Measurements from ENCODE around the gene FAIM2.
A peak's percentile ranks its signal among the peaks of the same experiment; 100 is the strongest.

FAIM2 gene

DNA sequence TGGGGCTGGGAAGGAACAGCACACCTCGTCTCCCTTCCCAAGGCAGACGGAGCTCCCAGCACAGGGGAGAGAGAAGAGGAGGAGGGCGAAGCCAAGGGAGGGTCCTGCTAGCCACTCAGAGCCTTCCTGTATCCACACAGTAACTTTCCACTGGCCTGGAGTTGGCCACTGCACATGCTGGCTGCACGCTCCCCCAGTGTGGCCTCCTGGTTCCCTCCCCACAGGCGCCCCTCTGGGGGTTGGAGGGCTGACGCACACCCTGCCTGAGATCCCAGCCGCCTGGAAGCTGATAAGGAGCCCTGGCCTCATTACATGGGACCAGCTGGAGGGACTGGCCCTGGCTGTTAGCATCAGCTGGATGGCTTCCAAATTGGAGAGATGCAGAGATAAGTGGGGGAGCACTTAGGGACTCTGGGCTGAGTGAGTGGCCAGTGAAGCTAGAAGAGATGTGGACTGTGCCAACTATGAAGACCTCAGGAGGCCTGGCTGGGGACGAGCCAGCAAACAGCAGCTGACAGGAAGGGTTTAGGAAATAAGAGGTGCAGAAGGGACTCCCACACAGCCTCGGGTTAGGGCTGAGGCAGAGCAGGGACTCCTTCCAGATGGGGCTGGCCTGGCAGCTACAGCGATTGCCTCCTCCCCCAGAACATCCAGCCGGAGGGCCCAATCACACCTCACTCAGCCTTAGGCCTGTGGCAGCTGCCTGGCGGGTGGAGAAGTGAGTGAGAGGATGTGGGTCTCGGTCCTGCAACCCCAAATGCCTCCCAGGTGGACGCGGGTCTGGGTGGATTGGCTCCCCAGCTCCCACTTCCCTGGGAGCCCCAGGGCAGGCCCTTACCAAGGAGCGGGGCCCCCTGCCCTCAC is 34.5 kb downstream of the FAIM2 start (continued):
- TF ChIP-seq ZNF184 (tag by site-specific recombination; IDR thresholded peaks at IDR 0.05) (no peak; the same call in 1 of the 2 replicates), ZNF747 (tag by site-specific recombination; IDR thresholded peaks at IDR 0.05) (no peak), ZSCAN16 (tag by site-specific recombination; IDR thresholded peaks at IDR 0.05) (no peak), ZNF133 (tag by site-specific recombination; IDR thresholded peaks at IDR 0.05) (no peak), KLF7 (tag by site-specific recombination; IDR thresholded peaks at IDR 0.05; ENCODE audit: borderline replicate concordance) (no peak), ZNF585B (tag by site-specific recombination; IDR thresholded peaks at IDR 0.05) (no peak), ZFP69B (tag by site-specific recombination; IDR thresholded peaks at IDR 0.05) (peak; percentile 73; the same call in 1 of the 2 replicates), ZNF211 (tag by site-specific recombination; IDR thresholded peaks at IDR 0.05; ENCODE audit: low read depth) (no peak), ZNF23 (tag by site-specific recombination; IDR thresholded peaks at IDR 0.05; ENCODE audit: borderline replicate concordance) (no peak), ZNF10 (tag by site-specific recombination; IDR thresholded peaks at IDR 0.05) (no peak), ZNF16 (tag by site-specific recombination; IDR thresholded peaks at IDR 0.05; ENCODE audit: low read depth) (no peak), ZFP41 (tag by site-specific recombination; IDR thresholded peaks at IDR 0.05; ENCODE audit: borderline replicate concordance) (no peak), ZNF544 (tag by site-specific recombination; IDR thresholded peaks at IDR 0.05) (no peak), SCRT1 (tag by site-specific recombination; IDR thresholded peaks at IDR 0.05; ENCODE audit: borderline replicate concordance) (no peak), SETDB1 (IDR thresholded peaks at IDR 0.05; ENCODE audit: insufficient read length, low read length) (no peak)
- TF ChIP-seq, protein P1, sequence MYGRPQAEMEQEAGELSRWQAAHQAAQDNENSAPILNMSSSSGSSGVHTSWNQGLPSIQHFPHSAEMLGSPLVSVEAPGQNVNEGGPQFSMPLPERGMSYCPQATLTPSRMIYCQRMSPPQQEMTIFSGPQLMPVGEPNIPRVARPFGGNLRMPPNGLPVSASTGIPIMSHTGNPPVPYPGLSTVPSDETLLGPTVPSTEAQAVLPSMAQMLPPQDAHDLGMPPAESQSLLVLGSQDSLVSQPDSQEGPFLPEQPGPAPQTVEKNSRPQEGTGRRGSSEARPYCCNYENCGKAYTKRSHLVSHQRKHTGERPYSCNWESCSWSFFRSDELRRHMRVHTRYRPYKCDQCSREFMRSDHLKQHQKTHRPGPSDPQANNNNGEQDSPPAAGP (tag by site-specific recombination; IDR thresholded peaks at IDR 0.05), result peak; percentile 93
- TF ChIP-seq, protein P2, sequence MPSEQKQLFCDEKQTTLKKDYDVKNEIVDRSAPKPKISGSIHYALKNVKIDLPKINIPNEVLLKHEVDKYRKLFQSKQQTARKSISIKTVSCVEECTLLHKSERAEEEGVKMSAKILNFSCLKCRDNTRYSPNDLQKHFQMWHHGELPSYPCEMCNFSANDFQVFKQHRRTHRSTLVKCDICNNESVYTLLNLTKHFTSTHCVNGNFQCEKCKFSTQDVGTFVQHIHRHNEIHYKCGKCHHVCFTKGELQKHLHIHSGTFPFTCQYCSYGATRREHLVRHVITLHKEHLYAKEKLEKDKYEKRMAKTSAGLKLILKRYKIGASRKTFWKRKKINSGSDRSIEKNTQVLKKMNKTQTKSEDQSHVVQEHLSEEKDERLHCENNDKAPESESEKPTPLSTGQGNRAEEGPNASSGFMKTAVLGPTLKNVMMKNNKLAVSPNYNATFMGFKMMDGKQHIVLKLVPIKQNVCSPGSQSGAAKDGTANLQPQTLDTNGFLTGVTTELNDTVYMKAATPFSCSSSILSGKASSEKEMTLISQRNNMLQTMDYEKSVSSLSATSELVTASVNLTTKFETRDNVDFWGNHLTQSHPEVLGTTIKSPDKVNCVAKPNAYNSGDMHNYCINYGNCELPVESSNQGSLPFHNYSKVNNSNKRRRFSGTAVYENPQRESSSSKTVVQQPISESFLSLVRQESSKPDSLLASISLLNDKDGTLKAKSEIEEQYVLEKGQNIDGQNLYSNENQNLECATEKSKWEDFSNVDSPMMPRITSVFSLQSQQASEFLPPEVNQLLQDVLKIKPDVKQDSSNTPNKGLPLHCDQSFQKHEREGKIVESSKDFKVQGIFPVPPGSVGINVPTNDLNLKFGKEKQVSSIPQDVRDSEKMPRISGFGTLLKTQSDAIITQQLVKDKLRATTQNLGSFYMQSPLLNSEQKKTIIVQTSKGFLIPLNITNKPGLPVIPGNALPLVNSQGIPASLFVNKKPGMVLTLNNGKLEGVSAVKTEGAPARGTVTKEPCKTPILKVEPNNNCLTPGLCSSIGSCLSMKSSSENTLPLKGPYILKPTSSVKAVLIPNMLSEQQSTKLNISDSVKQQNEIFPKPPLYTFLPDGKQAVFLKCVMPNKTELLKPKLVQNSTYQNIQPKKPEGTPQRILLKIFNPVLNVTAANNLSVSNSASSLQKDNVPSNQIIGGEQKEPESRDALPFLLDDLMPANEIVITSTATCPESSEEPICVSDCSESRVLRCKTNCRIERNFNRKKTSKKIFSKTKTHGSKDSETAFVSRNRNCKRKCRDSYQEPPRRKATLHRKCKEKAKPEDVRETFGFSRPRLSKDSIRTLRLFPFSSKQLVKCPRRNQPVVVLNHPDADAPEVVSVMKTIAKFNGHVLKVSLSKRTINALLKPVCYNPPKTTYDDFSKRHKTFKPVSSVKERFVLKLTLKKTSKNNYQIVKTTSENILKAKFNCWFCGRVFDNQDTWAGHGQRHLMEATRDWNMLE (tag by site-specific recombination; conservative IDR thresholded peaks at IDR 0.05; ENCODE audit: low read depth), result 0 out of 2 replicates have a peak, but pooled peaks have one; percentile 31
- TF ChIP-seq, protein P3, sequence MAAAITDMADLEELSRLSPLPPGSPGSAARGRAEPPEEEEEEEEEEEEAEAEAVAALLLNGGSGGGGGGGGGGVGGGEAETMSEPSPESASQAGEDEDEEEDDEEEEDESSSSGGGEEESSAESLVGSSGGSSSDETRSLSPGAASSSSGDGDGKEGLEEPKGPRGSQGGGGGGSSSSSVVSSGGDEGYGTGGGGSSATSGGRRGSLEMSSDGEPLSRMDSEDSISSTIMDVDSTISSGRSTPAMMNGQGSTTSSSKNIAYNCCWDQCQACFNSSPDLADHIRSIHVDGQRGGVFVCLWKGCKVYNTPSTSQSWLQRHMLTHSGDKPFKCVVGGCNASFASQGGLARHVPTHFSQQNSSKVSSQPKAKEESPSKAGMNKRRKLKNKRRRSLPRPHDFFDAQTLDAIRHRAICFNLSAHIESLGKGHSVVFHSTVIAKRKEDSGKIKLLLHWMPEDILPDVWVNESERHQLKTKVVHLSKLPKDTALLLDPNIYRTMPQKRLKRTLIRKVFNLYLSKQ (tag by site-specific recombination; IDR thresholded peaks at IDR 0.05; ENCODE audit: borderline replicate concordance), result no peak
- TF ChIP-seq, protein P4, sequence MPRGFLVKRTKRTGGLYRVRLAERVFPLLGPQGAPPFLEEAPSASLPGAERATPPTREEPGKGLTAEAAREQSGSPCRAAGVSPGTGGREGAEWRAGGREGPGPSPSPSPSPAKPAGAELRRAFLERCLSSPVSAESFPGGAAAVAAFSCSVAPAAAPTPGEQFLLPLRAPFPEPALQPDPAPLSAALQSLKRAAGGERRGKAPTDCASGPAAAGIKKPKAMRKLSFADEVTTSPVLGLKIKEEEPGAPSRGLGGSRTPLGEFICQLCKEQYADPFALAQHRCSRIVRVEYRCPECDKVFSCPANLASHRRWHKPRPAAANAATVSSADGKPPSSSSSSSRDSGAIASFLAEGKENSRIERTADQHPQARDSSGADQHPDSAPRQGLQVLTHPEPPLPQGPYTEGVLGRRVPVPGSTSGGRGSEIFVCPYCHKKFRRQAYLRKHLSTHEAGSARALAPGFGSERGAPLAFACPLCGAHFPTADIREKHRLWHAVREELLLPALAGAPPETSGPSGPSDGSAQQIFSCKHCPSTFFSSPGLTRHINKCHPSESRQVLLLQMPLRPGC (tag by site-specific recombination; IDR thresholded peaks at IDR 0.05), result peak; percentile 51; the same call in 1 of the 2 replicates
- TF ChIP-seq, protein P5, sequence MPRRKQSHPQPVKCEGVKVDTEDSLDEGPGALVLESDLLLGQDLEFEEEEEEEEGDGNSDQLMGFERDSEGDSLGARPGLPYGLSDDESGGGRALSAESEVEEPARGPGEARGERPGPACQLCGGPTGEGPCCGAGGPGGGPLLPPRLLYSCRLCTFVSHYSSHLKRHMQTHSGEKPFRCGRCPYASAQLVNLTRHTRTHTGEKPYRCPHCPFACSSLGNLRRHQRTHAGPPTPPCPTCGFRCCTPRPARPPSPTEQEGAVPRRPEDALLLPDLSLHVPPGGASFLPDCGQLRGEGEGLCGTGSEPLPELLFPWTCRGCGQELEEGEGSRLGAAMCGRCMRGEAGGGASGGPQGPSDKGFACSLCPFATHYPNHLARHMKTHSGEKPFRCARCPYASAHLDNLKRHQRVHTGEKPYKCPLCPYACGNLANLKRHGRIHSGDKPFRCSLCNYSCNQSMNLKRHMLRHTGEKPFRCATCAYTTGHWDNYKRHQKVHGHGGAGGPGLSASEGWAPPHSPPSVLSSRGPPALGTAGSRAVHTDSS (tag by site-specific recombination; IDR thresholded peaks at IDR 0.05), result no peak
- TF ChIP-seq, protein P6, sequence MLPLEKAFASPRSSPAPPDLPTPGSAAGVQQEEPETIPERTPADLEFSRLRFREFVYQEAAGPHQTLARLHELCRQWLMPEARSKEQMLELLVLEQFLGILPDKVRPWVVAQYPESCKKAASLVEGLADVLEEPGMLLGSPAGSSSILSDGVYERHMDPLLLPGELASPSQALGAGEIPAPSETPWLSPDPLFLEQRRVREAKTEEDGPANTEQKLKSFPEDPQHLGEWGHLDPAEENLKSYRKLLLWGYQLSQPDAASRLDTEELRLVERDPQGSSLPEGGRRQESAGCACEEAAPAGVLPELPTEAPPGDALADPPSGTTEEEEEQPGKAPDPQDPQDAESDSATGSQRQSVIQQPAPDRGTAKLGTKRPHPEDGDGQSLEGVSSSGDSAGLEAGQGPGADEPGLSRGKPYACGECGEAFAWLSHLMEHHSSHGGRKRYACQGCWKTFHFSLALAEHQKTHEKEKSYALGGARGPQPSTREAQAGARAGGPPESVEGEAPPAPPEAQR (tag by site-specific recombination; IDR thresholded peaks at IDR 0.05), result no peak
- TF ChIP-seq, protein P7, sequence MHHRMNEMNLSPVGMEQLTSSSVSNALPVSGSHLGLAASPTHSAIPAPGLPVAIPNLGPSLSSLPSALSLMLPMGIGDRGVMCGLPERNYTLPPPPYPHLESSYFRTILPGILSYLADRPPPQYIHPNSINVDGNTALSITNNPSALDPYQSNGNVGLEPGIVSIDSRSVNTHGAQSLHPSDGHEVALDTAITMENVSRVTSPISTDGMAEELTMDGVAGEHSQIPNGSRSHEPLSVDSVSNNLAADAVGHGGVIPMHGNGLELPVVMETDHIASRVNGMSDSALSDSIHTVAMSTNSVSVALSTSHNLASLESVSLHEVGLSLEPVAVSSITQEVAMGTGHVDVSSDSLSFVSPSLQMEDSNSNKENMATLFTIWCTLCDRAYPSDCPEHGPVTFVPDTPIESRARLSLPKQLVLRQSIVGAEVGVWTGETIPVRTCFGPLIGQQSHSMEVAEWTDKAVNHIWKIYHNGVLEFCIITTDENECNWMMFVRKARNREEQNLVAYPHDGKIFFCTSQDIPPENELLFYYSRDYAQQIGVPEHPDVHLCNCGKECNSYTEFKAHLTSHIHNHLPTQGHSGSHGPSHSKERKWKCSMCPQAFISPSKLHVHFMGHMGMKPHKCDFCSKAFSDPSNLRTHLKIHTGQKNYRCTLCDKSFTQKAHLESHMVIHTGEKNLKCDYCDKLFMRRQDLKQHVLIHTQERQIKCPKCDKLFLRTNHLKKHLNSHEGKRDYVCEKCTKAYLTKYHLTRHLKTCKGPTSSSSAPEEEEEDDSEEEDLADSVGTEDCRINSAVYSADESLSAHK (tag by site-specific recombination; IDR thresholded peaks at IDR 0.05), result peak; percentile 71; the same call in 1 of the 2 replicates

All from HEK293 (cell line).